Testis (tissue), 3 donors: Measurements from ENCODE around the gene SLC35D1. TPM values are rescaled to one million over a fixed set of nuclear protein-coding genes. Genes with fewer than 3 reads are reported as not detected.

Experiments
- DNase-seq: peaks from one replicate; pipeline ENCODE4 v3.0.0-alpha.2; 2019
- H3K27ac ChIP-seq, 2 donors: fragments of 200-600 bp; sonication (generic); one replicate each; pipeline ENCODE4 v1.5.1; 2019
- H3K27me3 ChIP-seq: fragments of 200-600 bp; sonication (generic); one replicate; pipeline ENCODE4 v1.5.1; 2019
- H3K36me3 ChIP-seq: fragments of 200-600 bp; sonication (generic); one replicate; pipeline ENCODE4 v1.5.1; 2017; ENCODE audit warnings: low read depth; ENCODE audit errors: missing control alignments
- H3K4me1 ChIP-seq: fragments of 200-600 bp; sonication (generic); one replicate; pipeline ENCODE4 v1.5.1; 2019
- H3K4me3 ChIP-seq, 2 donors: fragments of 200-600 bp; sonication (generic); one replicate each; pipeline ENCODE4 v1.5.1; 2017 to 2019
- H3K9me3 ChIP-seq: fragments of 200-600 bp; sonication (generic); one replicate; pipeline ENCODE4 v1.5.1; 2017
- CTCF ChIP-seq, 3 experiments: fragments of 450-650 bp in 2 of 3; fragments of 200-600 bp in 1 of 3; sonication (generic) in 1 of 3; IDR thresholded peaks; one replicate each; pipeline ENCODE4 v1.5.1; 2016 to 2019; ENCODE audit warnings: antibody characterized with exemption in 3 of 3, mild to moderate bottlenecking in 2 of 3, moderate library complexity in 1 of 3
- POLR2A ChIP-seq: fragments of 450-650 bp; IDR thresholded peaks from one replicate; pipeline ENCODE4 v1.6.1; 2017; ENCODE audit warnings: antibody characterized with exemption, mild to moderate bottlenecking, moderate library complexity
- WGBS, 2 donors: methylation state at CpG; one replicate each; pipeline ENCODE4 v1.1.5; 2018; 5-methylcytosine and 5-hydroxymethylcytosine counted together
- intact Hi-C: fragments of 100-400 bp; cut with DNase I; formaldehyde crosslinking; loops from one replicate; pipeline ENCODE4 v1.15.1; 2023; ENCODE audit warnings: low total_unique reads
- polyA plus RNA-seq: library from polyadenylated mRNA; stranded (reverse); fragments of 350-450 nt; fragmentation: Illumina TruSeq; extraction: RNeasy Lipid Tissue Mini Kit (QIAGEN cat#74804); gene quantifications from one replicate; pipeline ENCODE4 v1.2.3, GENCODE V29; 2014; ENCODE audit warnings: low read depth, low replicate concordance; ENCODE audit not compliant: insufficient read depth
- small RNA-seq, 2 donors: library from RNA; depleted of rRNA; stranded (forward); fragments of <200 nt; gene quantifications; one replicate each; pipeline ENCODE3, GENCODE V24; 2016
- total RNA-seq, 2 donors: library from RNA; depleted of rRNA; stranded (reverse); fragments of >200 nt; gene quantifications; one replicate each; pipeline ENCODE4 v1.2.3, GENCODE V29; 2016

Gene SLC35D1
- total and polyA plus RNA-seq, 3 donors from 2014 or later = 11.3 to 17.2 (median 15.5) TPM

GRCh38 chr1:66954208-66954607 is 99.7 kb downstream of the SLC35D1 start:
- Histone ChIP-seq H3K4me3 (no peak overlapping the region), H3K36me3 (no peaks in the 10 kb centered on the region), H3K27me3 (no peaks in the 10 kb centered on the region), H3K27ac (no peak overlapping the region), H3K9me3 (no peaks in the 10 kb centered on the region), H3K4me1 (no peaks in the 10 kb centered on the region)
- DNase-seq = no peak
- TF ChIP-seq CTCF (IDR thresholded peaks at IDR 0.05) (no peak), POLR2A (no peak)
- WGBS, 2 donors = 81 to 85% methylated on average over 4 of the region's 4 CpGs
- intact Hi-C loops = no loop called here

- Histone ChIP-seq H3K9me3 (no peaks in the 10 kb centered on the region), H3K27me3 (no peaks in the 10 kb centered on the region), H3K4me1 (no peaks in the 10 kb centered on the region), H3K4me3 (no peak overlapping the region), H3K27ac (no peak overlapping the region), H3K36me3 (no peaks in the 10 kb centered on the region)
- DNase-seq = no peak
- no peak for TF ChIP-seq POLR2A
- no peak for TF ChIP-seq CTCF (IDR thresholded peaks at IDR 0.05)
- intact Hi-C loops = no loop called here
- 84 to 91% methylated on average over 6 of the region's 6 CpGs for WGBS, 2 donors
These were observed 102.4 kb downstream of the SLC35D1 start for GRCh38 chr1:66951513-66951912.

Small RNA genes within 50 kb of the gene (small RNA-seq; reads per million reads assigned to genes)
- gene RF00322 = 0 reads per million in 2 donors

Other genes starting within 250 kb of the SLC35D1 start
- gene DNAI4, start 129.3 kb downstream of the SLC35D1 start, total RNA-seq = 10 to 100 TPM; 21.7 to 40.8 TPM
- 56.7 TPM for gene DNAI4, start 129.3 kb downstream of the SLC35D1 start, polyA plus RNA-seq
- 10 to 100 TPM; 53.8 to 60.8 TPM for gene MIER1, start 129.2 kb downstream of the SLC35D1 start, total RNA-seq
- gene MIER1, start 129.2 kb downstream of the SLC35D1 start, polyA plus RNA-seq = 28.8 TPM
- 10 to 100 TPM in 1 of 2 donors, 1 to 10 TPM in 1; 9.5 to 17.3 TPM for gene C1orf141, start 80.8 kb upstream of the SLC35D1 start, total RNA-seq
- 10.1 TPM for gene C1orf141, start 80.8 kb upstream of the SLC35D1 start, polyA plus RNA-seq
- gene IL23R, start 112.3 kb upstream of the SLC35D1 start, total RNA-seq = 1 to 10 TPM; 2.2 to 2.6 TPM
- gene IL23R, start 112.3 kb upstream of the SLC35D1 start, polyA plus RNA-seq = 1.5 TPM